ENCODE results near the gene LIG1. TPM values are rescaled to one million over a fixed set of nuclear protein-coding genes. Genes with fewer than 3 reads are reported as not detected.

The LIG1 gene
- total and polyA plus RNA-seq, 9 of the 15 experiments (the other 6 are each of a cell fraction or from before 2014, with no cell fraction given): 9.6 to 114 (median 71.1) TPM

DNA sequence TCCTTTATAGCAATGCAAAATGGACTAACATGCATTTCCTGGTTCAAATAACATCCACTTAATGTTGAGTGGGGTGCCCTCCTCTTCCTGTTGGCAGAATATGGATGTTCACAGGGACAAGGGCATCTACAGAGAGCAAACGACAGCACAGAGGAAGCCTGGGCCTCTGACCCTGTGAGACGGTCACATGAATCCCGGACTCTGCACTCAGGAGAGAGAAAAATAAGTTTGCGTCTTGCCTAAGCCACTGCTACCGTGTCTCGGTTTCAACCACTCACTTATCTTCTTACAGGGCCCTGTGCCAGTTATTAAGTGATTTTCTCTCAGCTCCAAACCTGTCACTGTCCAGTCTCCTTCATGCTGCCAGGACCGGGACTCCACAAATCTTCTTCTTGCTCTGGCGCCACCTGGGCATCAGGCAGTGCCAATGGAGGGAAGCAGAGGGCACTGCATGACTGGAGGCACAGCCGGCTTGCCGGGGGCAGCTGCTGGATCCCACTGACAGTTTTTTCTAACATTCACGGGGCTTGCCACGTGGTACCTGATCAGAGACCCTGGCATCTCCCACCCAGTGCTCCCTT lies 11.8 kb downstream of the LIG1 start (continued):
- TF ChIP-seq CREB1 (IDR thresholded peaks at IDR 0.05) (no peak), CREB1 (CRISPR knock-in tag; IDR thresholded peaks at IDR 0.05) (no peak), RNF219 (CRISPR knock-in tag; IDR thresholded peaks at IDR 0.05) (no peak), TAL1 (IDR thresholded peaks at IDR 0.05) (no peak), ZNF507 (tag; conservative IDR thresholded peaks at IDR 0.05) (no peak), FOXM1 (IDR thresholded peaks at IDR 0.05; ENCODE audit: low read depth) (no peak), FOXM1 (CRISPR knock-in tag; IDR thresholded peaks at IDR 0.05; ENCODE audit: low read depth) (no peak), HEY1 (CRISPR knock-in tag; IDR thresholded peaks at IDR 0.05; ENCODE audit: borderline replicate concordance) (no peak), SRSF3 (IDR thresholded peaks at IDR 0.05; ENCODE audit: insufficient read depth, low read length) (no peak), PHB (CRISPR knock-in tag; IDR thresholded peaks at IDR 0.05) (no peak)
- TF ChIP-seq, protein P1, sequence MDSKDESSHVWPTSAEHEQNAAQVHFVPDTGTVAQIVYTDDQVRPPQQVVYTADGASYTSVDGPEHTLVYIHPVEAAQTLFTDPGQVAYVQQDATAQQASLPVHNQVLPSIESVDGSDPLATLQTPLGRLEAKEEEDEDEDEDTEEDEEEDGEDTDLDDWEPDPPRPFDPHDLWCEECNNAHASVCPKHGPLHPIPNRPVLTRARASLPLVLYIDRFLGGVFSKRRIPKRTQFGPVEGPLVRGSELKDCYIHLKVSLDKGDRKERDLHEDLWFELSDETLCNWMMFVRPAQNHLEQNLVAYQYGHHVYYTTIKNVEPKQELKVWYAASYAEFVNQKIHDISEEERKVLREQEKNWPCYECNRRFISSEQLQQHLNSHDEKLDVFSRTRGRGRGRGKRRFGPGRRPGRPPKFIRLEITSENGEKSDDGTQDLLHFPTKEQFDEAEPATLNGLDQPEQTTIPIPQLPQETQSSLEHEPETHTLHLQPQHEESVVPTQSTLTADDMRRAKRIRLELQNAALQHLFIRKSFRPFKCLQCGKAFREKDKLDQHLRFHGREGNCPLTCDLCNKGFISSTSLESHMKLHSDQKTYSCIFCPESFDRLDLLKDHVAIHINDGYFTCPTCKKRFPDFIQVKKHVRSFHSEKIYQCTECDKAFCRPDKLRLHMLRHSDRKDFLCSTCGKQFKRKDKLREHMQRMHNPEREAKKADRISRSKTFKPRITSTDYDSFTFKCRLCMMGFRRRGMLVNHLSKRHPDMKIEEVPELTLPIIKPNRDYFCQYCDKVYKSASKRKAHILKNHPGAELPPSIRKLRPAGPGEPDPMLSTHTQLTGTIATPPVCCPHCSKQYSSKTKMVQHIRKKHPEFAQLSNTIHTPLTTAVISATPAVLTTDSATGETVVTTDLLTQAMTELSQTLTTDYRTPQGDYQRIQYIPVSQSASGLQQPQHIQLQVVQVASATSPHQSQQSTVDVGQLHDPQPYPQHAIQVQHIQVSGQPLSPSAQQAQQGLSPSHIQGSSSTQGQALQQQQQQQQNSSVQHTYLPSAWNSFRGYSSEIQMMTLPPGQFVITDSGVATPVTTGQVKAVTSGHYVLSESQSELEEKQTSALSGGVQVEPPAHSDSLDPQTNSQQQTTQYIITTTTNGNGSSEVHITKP (IDR thresholded peaks at IDR 0.05; ENCODE audit: partially characterized antibody): no peak

All from K562 (cell line).